Stimulated activated CD4-positive, alpha-beta T cell treated with anti-CD3 and anti-CD28 coated beads, TNF-alpha, amount 100 ng/mL, for 24 hours (primary cell): Measurements from ENCODE around the gene VAMP8.
A peak's percentile ranks its signal among the peaks of the same experiment; 100 is the strongest.
"Not testable (repeated sequence)": the region's sequence is repeated elsewhere in the genome, so short reads cannot be mapped to it uniquely, and the experiment has no call there.

Experiments
- DNase-seq, 3 experiments: peaks; one replicate each; pipeline ENCODE4 v3.0.0-alpha.2; 2020; ENCODE audit warnings: low read depth in 3 of 3

Gene VAMP8

GRCh38 chr2:85579266-85579935 is 2.0 kb downstream of the VAMP8 start:
- DNase-seq: no peak

DNA sequence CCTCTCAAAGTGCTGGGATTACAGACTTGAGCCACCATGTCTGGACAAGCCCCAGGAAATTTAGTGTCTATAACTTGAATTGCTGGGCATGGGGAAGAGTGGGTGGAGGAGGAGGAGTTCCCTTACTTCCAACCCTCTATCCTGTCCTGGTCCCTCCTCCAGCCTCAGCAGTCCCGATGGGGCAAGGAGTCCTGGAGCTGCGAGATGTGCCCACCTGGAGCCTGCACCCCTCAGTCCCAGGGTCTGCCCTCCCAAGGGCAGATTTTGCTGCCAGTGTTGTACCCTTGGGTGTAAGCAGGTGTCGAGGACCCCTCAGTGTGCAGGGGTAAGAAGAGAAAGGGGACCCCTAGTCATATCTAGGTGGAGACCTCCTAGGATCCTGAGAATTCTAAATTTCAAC is 2.8 kb downstream of the VAMP8 start:
- DNase-seq: no peak

GRCh38 chr2:85582492-85582891 is 5.1 kb downstream of the VAMP8 start:
- no peak for DNase-seq

- no peak for DNase-seq
Measured at GRCh38 chr2:85583667-85584353, 6.4 kb downstream of the VAMP8 start.

GRCh38 chr2:85584354-85584856 is 7.0 kb downstream of the VAMP8 start, which contains the start of gene VAMP5:
TSS of gene VAMP5 (plus strand) at chr2:85584431. CDS start at chr2:85584491, 60 bp downstream.
- DNase-seq: no peak

- DNase-seq: no peak
Measured at GRCh38 chr2:85584857-85585780, 7.7 kb downstream of the VAMP8 start.

GRCh38 chr2:85585781-85586105 is 8.4 kb downstream of the VAMP8 start:
- DNase-seq: no peak

GRCh38 chr2:85588236-85588635 is 10.8 kb downstream of the VAMP8 start:
- no peak for DNase-seq

- no peak for DNase-seq
Measured at GRCh38 chr2:85588645-85589044, 11.3 kb downstream of the VAMP8 start.

GRCh38 chr2:85589181-85589580 is 11.8 kb downstream of the VAMP8 start:
- DNase-seq: no peak

GRCh38 chr2:85589982-85590791 is 12.8 kb downstream of the VAMP8 start:
- no peak for DNase-seq

DNA sequence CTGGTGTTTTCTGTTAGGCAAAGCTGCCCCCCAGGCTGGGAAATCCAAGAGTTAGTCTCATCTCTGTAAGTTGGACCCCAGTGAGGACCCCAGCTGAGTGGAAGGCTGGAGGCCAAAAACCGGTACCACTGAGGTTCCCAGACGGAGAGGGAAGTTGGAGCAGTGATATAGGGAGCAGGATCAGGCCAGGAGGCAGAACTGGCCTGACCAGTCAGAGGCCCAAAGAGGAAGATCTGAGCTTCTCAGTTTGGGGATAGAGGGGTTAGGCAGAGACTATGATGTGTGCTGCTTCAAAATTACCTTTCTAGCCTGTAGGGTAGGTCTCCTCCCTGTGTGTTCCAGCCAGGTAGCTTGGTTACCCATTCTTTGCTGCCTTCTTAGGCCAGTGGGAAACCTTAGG is 13.6 kb downstream of the VAMP8 start:
- DNase-seq: no peak

DNA sequence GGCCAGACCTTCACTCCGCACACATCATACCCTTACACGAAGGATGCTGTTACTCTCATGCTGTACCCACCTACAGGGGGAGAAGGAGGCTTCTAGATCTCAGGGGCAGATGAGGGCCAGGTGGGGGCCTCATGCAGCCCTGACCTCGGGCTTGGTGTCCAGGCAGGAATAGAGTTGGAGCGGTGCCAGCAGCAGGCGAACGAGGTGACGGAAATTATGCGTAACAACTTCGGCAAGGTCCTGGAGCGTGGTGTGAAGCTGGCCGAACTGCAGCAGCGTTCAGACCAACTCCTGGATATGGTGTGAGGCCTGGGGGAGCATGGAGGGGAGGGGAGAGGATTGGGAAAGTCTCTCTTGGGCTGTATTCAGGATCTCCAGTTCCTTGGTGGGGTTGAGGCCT is 14.2 kb downstream of the VAMP8 start:
- DNase-seq: no peak

DNA sequence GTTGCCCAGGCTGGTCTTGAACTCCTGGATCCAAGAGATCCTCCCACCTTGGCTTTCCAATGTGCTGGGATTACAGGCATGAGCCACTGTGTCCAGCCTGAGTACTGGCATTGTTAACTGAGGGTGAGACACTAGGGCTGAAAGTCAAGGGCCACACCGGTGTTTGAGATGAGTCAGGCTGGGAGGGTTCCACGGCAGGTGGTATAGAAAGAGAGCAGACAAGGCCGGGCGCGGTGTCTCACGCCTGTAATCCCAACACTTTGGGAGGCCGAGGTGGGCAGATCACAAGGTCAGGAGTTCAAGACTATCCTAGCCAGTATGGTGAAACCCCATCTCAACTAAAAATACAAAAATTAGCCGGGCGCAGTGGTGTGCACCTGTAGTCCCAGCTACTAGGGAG is 14.9 kb downstream of the VAMP8 start:
- not testable (repeated sequence) for DNase-seq

- DNase-seq: no peak
Measured at GRCh38 chr2:85593023-85593422, 15.6 kb downstream of the VAMP8 start.

DNA sequence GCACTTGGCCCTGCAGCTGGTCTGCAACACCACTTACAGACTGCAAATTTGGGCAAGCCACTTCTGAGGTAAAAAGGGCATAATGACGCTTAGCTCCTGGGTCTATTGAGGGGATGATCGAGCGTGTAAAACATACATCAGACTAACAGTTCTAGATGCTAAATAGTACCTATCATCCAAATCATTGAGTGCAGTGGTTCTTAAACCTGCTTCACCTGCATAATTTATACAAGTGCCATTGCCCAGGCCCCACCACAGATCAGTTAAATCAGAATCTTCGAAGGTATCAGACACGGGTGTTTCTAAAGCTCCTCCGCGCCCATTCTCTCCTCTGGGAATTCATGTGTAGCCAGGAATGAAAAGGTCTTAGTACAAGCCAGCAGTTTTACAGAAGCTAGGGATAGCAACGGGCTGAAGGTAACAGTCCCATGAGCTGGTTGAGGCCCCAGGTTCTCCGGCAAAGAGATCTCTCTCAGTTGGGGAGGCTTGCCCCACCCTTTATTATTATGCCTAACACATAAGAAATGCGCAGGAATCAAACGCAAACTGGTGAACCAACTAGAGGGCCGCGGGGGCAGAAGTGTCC is 17.4 kb downstream of the VAMP8 start:
- no peak for DNase-seq

DNA sequence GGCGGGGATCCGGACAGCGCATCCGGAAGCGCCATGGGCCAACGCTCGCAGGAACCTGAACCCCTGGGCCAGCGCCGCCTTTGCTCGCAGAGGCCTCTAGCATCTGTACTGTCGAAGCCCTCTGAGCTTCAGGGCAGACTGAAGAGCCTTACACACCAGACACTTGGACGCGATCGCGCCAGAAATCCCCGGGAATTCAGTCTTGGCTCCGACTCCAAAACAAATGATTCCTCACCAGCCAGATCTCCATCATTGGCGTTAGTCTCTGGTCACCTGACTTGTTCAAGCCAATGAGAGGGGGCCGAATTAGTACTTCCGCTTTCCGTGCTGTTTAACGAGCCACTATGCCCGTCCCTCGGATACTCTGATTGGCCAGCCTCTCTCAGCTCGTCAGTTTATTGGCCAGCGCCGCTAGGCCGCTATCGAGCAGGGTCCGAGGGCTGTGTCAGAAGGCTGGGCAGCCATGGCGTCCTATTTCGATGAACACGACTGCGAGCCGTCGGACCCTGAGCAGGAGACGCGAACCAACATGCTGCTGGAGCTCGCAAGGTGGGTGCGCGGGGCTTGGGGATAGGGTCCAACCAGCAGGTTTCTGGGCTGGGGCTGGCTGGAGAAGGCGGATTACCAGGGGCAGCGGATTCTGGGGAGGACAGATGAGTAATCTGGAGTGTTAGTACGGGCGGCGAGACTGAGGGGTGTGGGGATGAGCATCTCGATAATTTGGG is 18.1 kb downstream of the VAMP8 start, which contains the start of gene RNF181:
Gene RNF181, plus strand, starts transcription at position 445 of the 725 bp plus-strand sequence. Its CDS starts 19 bp downstream, at position 464.
- DNase-seq: peak; percentile 78 to 86 (median 84)

GRCh38 chr2:85596026-85596333 is 18.6 kb downstream of the VAMP8 start:
- no peak for DNase-seq

- no peak for DNase-seq
Measured at GRCh38 chr2:85596486-85597143, 19.2 kb downstream of the VAMP8 start.

GRCh38 chr2:85597241-85597640 is 19.9 kb downstream of the VAMP8 start:
- no peak for DNase-seq
